ENCODE measurements around the gene ADH5.
"Not testable (repeated sequence)": the region's sequence is repeated elsewhere in the genome, so short reads cannot be mapped to it uniquely, and the experiment has no call there.

Gene ADH5

GRCh38 chr4:99082192-99082591, 6.4 kb downstream of the ADH5 start:
- no peak for DNase-seq

GRCh38 chr4:99080869-99081268, 7.7 kb downstream of the ADH5 start:
- DNase-seq = not testable (repeated sequence)

GRCh38 chr4:99079625-99080295, 8.8 kb downstream of the ADH5 start:
- no peak for DNase-seq

- no peak for DNase-seq
Measured at GRCh38 chr4:99078931-99079624, 9.5 kb downstream of the ADH5 start.

- DNase-seq = no peak
Measured at GRCh38 chr4:99078336-99078735, 10.3 kb downstream of the ADH5 start.

- DNase-seq = no peak
Measured at GRCh38 chr4:99077177-99077576, 11.4 kb downstream of the ADH5 start.

- no peak for DNase-seq
Measured at GRCh38 chr4:99076292-99076976, 12.2 kb downstream of the ADH5 start.

- DNase-seq = no peak
Measured at GRCh38 chr4:99074816-99075215, 13.8 kb downstream of the ADH5 start.

GRCh38 chr4:99071159-99071558, 17.4 kb downstream of the ADH5 start:
- no peak for DNase-seq

- no peak for DNase-seq
Measured at GRCh38 chr4:99067617-99068016, 21.0 kb downstream of the ADH5 start.

- not testable (repeated sequence) for DNase-seq
Measured at GRCh38 chr4:99065521-99065920, 23.1 kb downstream of the ADH5 start.

GRCh38 chr4:99062120-99062519, 26.5 kb downstream of the ADH5 start:
- peak; percentile 43 for DNase-seq

- DNase-seq = no peak
Measured at GRCh38 chr4:99061048-99061700, 27.4 kb downstream of the ADH5 start.

- DNase-seq = no peak
Measured at GRCh38 chr4:99059550-99059949, 29.0 kb downstream of the ADH5 start.

- no peak for DNase-seq
Measured at GRCh38 chr4:99058228-99058627, 30.4 kb downstream of the ADH5 start.

- no peak for DNase-seq
Measured at GRCh38 chr4:99054428-99054994, 34.1 kb downstream of the ADH5 start.

- no peak for DNase-seq
Measured at GRCh38 chr4:99052902-99053301, 35.7 kb downstream of the ADH5 start.

- no peak for DNase-seq
Measured at GRCh38 chr4:99047710-99048109, 40.9 kb downstream of the ADH5 start.

GRCh38 chr4:99043346-99043745, 45.2 kb downstream of the ADH5 start:
- DNase-seq = no peak

GRCh38 chr4:99038213-99038612, 50.4 kb downstream of the ADH5 start:
- DNase-seq = no peak

GRCh38 chr4:99033956-99034355, 54.6 kb downstream of the ADH5 start:
- DNase-seq = no peak

GRCh38 chr4:99029852-99030251, 58.7 kb downstream of the ADH5 start:
- no peak for DNase-seq

- no peak for DNase-seq
Measured at GRCh38 chr4:99029018-99029735, 59.4 kb downstream of the ADH5 start.

All from DMS79 (cell line).